COLO829 (cell line): Measurements from ENCODE around the gene HBP1.
"Not testable (repeated sequence)": the region's sequence is repeated elsewhere in the genome, so short reads cannot be mapped to it uniquely, and the experiment has no call there.

Experiments
- DNase-seq: peaks from one replicate; pipeline ENCODE4 v3.0.0; 2012; ENCODE audit warnings: low spot score

HBP1 gene

GRCh38 chr7:107155726-107156125 lies 13.1 kb upstream of the HBP1 start:
- not testable (repeated sequence) for DNase-seq

- no peak for DNase-seq
Measured at GRCh38 chr7:107157091-107157490, 11.7 kb upstream of the HBP1 start.

GRCh38 chr7:107158028-107158427 lies 10.8 kb upstream of the HBP1 start:
- no peak for DNase-seq

- DNase-seq = no peak
Measured at GRCh38 chr7:107160389-107160788, 8.4 kb upstream of the HBP1 start.

GRCh38 chr7:107161415-107161814 lies 7.4 kb upstream of the HBP1 start:
- DNase-seq = no peak

GRCh38 chr7:107162475-107162874 lies 6.3 kb upstream of the HBP1 start:
- DNase-seq = peak; percentile 59

GRCh38 chr7:107164092-107164491 lies 4.7 kb upstream of the HBP1 start:
- DNase-seq = no peak

- DNase-seq = no peak
Measured at GRCh38 chr7:107165341-107165740, 3.5 kb upstream of the HBP1 start.

- DNase-seq = no peak
Measured at GRCh38 chr7:107166736-107167426, 1.9 kb upstream of the HBP1 start.

- peak; percentile 86 for DNase-seq
Measured at GRCh38 chr7:107167483-107168232, 1.1 kb upstream of the HBP1 start.

- DNase-seq = peak; percentile 94
Measured at GRCh38 chr7:107169120-107170050, 582 bp downstream of the HBP1 start.

- no peak for DNase-seq
Measured at GRCh38 chr7:107170051-107170915, 1.5 kb downstream of the HBP1 start.

- no peak for DNase-seq
Measured at GRCh38 chr7:107171496-107171895, 2.7 kb downstream of the HBP1 start.

GRCh38 chr7:107172276-107173032 lies 3.7 kb downstream of the HBP1 start:
- no peak for DNase-seq

GRCh38 chr7:107173191-107173590 lies 4.4 kb downstream of the HBP1 start:
- DNase-seq = no peak

- DNase-seq = peak; percentile 87
Measured at GRCh38 chr7:107173691-107174406, 5.0 kb downstream of the HBP1 start.

- DNase-seq = no peak
Measured at GRCh38 chr7:107179326-107180164, 10.7 kb downstream of the HBP1 start.

GRCh38 chr7:107180378-107180777 lies 11.6 kb downstream of the HBP1 start:
- no peak for DNase-seq

- no peak for DNase-seq
Measured at GRCh38 chr7:107181172-107181571, 12.4 kb downstream of the HBP1 start.
